HG02642 (cell line): ENCODE measurements around the gene GAREM1.

Experiments
- ATAC-seq: cut with Tn5 transposase; IDR thresholded peaks from one replicate; pipeline ENCODE4 v1.9.1; 2021; ENCODE audit warnings: mild to moderate bottlenecking; ENCODE audit not compliant: unreplicated experiment, poor library complexity

Gene GAREM1

DNA sequence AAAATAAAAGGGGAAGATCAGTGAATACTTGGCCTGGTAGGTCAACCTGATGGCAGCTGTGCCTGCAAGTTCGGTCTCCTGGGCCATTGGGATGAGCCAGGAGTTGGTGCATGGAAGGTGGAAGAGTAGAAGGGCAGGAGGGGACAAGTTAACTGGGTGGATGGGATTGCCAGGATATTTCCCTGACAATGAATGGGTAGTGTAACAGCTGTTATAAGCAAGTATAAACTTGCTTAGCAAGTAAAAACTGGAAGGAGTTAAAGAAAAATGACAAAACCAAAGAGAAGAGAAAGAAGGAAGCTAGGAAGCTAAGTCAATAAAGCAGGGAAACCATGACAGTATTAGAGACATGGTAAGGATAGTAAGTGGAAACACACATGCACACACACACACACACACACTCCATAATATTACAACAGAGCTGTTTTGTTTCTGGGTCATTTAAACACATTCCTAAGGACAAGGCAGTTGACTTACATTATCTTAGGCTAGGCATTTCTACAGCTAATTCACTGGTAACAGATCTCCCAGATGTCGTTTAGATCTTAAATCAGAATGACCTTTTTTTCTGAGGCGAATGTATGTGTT lies 251.2 kb downstream of the GAREM1 start:
- ATAC-seq: no peak

DNA sequence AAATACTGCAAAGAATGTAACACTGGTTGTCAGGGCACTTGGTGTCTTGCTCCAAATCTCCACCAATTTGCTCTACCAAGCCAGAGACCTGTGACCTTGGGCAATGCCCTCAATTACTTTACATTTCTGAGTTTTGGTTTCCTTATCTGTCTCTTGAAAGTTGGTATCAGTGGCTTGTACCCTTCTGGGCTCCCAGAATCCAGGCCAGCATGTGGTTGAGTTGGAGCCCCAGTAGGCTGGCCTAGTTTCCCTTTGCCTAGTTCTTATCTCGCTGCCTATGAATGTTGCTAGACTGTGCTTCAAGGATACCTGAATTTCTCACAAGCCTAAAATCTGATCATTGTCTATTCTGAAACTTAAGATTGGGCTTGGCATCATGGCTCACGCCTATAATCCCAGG lies 254.3 kb downstream of the GAREM1 start:
- ATAC-seq: no peak

GRCh38 chr18:32213693-32214092 lies 257.0 kb downstream of the GAREM1 start:
- no peak for ATAC-seq
